GM18909 (cell line): ENCODE results near the gene SET.
"Not testable (repeated sequence)": the region's sequence is repeated elsewhere in the genome, so short reads cannot be mapped to it uniquely, and the experiment has no call there.

Experiments
- ATAC-seq: cut with Tn5 transposase; IDR thresholded peaks from one replicate; pipeline ENCODE4 v1.9.1; 2021; ENCODE audit warnings: mild to moderate bottlenecking; ENCODE audit not compliant: unreplicated experiment, poor library complexity

Gene SET

DNA sequence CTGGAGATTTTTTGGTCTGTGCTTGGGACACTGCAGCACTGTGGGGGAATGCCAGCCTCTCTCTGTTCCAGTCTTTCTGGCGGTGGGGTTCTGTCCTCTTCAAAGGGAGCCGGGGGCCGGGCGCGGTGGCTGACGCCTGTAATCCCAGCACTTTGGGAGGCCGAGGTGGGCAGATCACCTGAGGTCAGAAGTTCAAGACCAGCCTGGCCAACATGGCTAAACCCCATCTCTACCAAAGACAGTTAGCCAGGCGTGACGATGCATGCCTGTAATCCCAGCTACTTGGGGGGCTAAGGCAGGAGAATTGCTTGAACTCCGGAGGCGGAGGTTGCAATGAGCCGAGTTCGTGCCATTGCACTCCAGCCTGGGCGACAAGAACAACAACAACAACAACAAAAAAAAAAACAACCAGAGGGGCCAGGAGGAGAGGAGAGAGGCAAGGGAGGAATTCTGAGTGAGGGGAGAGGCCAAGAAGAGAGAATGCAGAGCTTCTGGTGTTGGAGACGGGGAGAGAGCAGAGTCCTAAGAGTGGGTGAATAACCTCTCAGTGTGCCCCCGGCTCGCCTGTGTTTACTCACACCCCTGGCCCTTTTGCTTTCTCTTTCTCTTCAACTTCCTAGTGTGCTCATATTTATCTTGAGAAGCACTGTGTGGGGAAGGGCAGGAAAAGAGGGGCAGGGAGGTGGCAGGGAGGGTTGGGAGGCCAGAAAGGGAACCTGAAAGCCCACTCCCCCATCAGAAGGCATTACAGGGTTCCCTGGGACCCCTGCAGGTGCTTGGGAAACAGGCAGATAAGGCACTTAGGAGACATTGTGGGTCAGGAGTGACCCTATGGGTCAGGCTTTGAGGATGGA, 3.2 kb upstream of the SET start:
- no peak for ATAC-seq

DNA sequence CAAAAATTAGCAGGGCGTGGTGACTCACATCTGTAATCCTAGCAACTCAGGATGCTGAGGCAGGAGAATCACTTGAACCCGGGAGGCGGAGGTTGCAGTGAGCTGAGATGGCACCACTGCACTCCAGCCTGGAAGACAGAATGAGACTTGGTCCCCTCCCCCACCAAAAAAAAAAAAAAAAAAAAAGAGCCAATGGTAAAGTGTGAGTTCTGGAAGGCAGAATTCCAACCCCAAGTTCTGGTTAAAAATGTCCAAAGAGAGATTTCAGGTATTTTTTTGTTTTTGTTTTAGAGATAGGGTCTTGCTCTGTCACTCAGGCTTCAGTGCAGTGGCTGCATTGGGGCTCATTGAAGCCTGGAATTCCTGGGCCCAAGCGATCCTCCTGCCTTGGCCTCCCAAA, 1.6 kb upstream of the SET start:
- ATAC-seq: no peak

DNA sequence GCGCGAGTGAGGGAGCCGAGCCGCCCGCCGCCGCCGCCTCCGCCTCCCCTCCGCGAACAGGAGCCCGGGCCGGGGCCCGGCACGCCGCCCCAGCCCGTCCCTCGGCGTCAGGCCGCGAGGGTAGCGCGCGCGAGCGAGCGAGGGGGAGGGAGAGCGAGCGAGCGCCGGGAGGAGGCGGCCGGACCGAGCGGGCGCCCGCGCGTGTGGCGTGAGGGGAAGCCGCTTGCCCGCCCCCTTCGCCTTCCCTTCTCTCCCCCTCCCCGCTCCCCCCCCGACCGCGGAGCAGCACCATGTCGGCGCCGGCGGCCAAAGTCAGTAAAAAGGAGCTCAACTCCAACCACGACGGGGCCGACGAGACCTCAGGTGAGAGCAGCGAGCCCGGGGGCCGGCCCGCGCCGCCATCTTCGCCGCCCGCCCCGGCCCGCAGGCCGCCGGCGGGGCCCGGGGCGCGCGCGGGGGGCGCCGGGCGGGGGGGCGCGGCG, 312 bp downstream of the SET start:
- ATAC-seq: peak; percentile 25

DNA sequence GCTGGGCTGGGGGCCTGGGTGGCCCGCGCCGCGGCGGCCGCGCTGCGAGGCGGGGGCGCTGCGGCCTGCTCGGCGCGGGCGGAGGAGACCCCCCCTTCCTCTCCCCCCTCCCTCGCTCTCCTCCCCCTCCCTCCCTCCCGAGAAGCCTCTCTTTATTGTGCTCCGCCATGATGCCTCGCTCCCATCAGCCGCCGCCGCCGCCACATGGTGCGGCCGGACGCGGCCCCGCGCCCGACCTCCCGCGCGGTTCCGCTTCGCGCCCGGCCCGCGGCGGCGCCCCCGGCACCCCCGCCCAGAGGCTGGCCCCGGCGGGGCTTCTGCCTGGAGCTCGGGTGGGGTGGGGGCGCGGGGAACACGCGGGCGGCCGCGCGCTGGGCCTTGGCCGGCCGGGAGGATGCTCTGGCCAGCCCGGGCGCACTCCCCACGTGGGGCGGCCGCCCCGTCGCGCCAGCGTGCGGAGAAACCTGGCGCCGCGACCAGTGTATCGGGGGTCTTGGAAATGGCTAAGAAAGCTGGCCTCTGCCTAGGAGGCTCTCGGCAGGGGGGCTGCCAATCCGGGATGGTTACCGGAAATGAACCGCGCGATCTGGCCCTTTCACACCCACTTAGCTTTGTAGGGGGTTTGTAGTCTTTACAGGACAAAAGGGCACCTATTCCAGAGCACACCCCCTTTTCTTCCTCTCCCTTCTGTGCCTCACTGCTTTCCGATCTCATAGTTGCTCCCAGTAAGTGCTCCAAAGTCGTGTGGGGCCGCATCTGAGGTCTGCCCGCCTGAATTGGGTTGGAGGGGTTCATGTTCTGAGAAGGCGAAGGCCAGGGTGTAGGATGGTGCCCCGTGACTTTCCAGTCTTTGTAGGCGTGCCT, 1.0 kb downstream of the SET start:
- peak; percentile 4 for ATAC-seq

DNA sequence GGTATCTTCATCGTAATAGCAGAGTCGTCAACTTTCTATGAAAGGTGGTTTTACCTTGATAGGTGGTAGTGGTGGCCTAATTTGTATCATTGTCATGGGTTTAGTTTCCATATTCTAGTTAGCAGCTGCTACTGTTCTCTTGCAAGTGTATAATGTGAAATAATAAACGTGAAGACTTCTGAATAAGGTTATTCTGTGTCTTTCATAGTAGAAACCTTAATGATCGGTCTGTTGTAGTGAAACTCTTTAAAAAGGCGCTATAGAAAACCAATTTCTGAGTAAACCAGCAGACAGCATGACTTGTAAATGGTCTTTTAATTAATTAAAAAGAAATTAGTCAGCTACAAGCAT, 1.6 kb downstream of the SET start:
- ATAC-seq: no peak

DNA sequence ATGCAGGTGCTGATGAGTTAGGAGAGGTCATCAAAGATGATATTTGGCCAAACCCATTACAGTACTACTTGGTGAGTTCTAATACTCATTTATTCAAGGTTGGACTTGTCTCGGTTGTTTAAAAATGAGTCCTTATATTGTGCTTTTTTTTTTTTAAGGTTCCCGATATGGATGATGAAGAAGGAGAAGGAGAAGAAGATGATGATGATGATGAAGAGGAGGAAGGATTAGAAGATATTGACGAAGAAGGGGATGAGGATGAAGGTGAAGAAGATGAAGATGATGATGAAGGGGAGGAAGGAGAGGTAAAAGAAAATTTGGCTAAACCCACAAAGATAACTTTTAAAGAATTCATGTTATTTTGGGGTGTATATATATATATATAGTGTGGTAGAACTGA, 4.7 kb downstream of the SET start:
- ATAC-seq: not testable (repeated sequence)

DNA sequence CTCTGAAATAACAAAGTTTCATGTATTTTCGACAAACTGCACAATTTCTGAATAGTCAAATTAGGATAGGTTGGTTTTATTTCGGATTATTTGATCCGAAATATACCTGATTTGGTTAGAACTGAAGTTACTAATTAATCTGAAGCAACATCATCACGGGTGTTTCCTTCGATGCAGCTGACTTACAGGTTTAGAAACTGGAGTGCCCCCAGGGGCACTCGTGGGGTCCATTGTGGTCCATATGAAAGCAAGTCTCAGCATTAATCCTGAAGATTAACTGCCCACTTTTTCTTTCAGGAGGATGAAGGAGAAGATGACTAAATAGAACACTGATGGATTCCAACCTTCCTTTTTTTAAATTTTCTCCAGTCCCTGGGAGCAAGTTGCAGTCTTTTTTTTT, 5.3 kb downstream of the SET start:
- no peak for ATAC-seq

DNA sequence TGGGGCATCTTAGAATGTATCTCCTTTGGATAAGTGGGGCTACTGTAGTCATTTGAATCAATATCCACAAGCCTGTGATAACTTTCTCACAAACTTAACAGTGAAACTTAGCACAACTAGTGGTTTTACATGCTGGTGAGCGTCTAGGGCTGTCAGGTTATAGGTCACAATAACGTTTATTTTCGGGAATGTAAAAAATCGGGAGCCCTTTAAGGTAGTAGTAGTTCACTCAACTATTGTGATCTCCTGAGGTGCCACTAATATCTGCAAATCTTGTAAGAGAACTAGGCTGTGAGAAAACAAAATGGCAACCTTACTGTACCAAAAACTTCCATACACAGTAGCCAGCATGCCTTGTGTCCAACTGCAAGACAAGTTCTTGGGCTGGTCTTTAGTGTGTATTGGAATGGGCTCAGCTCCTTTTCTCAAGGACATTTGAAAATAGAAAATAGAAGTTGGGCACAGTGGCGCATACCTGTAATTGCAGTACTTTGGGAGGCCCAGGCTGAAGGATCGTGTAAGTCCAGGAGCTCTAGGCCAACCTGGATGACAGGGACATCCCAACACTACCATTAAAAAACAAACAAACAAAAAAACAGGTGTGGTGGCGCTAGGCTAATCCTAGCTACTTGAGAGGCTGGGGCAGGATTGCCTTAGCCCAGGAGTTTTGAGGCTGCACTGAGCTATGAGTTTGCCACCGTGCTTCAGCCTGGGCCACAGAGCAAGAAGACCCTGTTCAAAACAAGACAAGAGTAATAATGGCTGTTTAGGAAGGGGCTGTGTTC, 8.1 kb downstream of the SET start:
- ATAC-seq: no peak

DNA sequence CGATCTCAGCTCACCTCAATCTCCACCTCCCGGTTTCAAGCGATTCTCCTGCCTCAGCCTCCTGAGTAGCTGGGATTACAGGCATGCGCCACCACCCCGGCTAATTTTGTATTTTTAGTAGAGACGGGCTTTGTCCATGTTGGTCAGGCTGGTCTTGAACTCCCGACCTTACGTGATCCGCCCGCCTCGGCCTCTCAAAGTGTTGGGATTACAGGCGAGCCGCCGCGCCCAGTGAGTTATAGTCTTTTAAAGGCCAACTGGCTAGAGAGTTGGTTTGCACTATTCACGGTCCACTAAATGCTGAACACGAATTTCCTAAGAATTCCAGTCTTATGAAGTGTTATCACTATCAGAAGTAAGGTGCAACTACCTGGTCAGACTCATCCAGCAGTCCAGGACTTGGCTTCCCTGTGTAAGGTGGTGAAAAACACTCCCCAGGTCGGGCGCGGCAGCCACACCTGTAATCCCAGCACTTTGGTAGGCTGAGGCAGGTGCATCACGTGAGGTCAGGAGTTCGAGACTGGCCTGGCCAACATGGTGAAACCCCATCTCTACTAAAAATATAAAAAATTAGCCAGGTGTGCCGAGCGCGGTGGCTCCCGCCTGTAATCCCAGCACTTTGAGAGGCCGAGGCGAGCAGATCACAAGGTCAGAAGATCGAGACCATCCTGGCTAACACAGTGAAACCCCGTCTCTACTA, 10.2 kb downstream of the SET start:
- not testable (repeated sequence) for ATAC-seq

DNA sequence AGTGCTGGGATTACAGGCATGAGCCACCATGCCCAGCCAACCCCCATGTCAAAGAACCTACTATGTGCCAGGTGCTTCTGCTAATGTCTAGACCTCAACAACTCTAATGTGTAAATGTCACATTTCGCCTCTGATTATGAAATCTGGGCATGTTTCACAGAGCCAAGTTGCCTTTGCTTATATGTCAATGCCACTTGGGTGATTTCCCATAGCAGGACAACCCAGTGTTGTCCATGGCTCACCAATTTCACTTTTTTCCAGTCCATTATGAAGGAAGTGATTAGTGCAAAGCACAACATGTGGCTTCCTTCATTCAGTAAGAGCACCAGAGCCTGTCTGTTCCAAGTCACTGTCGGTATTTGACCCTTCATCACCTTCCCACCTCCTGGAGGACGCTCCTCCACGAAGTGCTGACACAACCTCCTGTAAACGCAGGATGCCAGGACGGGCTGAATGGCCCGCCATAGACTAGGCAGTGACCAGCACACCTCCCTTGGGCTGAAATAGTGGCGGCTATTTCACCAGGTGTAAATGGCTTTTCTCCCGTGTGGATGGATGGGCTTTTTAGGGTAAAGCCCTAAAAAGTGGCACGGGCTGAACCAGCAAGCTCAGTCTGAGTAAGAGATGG, 12.3 kb downstream of the SET start:
- ATAC-seq: no peak

DNA sequence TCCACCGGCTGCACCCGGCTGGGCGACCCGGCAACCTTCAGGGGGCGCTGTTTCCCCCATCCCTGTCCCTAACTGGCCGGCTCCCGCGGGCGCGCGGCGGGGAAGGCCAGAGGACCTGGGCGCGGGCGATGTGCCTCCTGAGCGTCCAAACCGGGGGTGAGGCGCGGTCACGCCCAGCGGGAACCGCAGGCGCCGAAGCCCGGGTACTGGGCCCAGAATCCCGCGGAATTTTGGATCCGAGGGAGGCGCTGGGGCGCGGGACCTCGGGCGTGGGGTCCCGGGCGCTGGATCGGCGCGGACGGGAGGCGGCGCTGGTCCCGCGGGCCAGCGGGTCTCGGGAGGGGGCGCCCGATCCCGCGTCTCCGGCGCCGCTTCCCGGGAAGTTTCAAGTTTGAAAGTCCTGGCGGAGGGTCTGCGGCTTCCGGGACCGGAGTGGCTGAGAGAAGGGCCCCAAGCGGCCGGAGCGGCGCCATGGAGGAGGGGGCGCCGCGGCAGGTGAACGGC, 13.5 kb downstream of the SET start, which contains the start of gene PKN3:
Gene PKN3, plus strand, starts transcription at position 59 of the 504 bp plus-strand sequence. Its CDS starts 413 bp downstream, at position 472.
- peak; percentile 71 for ATAC-seq

DNA sequence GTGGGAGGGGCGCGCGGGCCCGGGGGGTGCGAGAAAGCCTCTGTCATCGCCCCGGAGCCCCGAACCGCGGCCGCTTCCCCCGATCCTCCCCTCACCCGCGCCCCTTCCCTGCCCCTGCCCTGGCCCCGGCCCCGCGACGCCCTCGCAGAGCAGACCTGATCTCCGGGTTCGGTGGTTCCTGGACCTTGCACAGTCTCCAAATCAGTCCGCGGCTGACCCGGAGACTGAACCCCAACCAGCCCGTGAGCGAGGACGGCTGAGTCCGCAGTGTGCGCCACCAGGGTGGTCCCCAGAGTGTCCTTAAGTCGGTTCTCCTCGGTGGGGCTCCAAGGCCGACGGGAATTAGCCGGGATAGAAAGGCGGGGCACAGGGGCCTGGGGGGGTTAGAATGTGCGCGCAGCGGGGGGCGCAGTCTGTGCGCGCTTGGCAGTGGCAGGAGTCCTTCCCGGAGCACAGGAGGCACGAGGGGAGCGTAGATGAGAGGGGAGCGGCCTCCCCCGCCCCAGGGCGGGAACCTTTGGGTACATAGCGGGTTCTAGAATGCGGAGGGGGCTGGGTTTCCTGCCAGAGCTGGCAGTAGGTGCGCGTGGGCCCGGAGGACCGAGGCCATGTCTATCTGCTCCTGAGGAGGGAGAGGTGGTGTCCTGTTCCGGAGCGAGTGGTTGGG, 14.1 kb downstream of the SET start:
- peak; percentile 23 for ATAC-seq

DNA sequence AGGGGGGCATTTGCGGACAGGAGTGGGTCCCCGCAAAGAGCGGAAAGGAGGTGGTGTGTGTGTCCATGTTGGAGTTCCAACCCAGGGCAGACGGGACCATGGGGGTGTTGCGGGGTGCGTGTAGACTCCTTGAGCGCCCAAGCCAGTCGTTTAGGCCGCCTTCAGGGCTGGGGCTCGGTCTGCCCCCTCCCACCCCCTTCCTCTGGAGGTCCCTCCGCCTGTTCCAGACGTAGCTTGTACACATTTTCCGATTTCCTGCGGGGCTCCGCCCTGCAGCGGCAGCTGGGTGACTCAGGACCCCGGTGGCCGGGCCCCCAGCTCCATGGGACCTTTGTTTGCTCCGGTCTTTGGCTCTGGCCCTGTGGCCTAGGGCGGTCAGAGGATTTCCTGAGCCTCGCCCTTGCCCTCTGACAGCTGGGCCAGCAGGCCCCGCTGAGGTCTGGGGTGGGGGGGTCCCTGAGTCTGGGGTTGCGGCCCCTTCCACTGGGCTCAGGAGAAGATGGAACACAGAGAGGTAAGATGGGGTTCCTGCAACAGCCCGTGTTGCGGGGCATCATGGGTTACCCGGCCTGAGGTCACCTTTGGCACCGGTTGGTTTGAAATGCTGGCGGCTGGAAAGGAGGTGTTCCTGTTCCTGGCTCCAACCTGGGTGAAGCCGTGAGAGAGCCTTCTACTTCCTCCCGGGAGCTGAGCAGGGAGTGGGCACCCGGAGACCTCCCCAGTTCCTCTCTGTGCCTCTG, 14.8 kb downstream of the SET start:
- no peak for ATAC-seq

DNA sequence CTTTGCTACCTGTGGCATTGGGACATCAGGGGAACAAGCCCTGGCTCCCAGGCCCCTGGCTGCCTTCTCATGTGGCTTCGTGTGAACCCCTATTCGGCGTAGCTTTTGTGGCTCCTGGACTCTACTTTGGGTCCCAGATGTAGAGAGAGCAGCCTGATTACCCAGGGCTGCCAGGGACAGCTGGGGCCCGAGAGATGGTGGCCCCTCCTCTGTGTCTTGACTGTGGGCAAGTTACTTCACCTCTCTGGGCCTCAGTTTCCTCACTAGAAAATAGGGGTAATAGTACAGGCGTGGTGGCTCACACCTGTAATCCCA, 15.3 kb downstream of the SET start:
- ATAC-seq: no peak

DNA sequence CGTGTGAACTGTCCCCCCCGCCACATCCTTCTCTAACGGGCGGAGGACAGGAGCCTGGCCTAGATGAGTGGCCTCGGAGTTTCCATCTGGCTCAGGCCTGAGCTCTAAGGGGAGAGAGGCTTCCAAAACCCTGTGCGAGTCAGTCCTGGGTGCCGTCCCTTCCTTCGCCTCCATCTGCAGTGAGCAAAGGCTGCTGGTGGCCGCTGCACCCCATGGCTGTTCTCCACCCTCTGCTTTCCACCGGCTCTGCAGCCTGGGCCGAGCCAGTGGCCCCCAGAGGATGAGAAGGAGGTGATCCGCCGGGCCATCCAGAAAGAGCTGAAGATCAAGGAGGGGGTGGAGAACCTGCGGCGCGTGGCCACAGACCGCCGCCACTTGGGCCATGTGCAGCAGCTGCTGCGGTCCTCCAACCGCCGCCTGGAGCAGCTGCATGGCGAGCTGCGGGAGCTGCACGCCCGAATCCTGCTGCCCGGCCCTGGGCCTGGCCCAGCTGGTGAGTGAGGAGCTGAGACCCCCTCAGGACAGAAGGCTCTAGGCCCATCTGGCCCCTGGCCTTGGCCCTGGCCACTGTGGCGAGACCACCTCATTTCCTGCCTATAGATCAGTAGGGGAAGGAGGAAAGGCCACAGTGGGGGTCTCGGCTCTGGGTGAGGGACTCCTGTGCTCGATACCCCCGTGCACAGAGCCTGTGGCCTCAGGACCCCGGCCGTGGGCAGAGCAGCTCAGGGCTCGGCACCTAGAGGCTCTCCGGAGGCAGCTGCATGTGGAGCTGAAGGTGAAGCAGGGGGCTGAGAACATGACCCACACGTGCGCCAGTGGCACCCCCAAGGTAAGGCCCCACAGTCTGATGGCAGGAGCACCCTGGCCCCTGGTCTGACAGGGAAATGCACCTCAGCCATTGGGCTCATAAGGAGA, 16.3 kb downstream of the SET start:
- ATAC-seq: no peak

DNA sequence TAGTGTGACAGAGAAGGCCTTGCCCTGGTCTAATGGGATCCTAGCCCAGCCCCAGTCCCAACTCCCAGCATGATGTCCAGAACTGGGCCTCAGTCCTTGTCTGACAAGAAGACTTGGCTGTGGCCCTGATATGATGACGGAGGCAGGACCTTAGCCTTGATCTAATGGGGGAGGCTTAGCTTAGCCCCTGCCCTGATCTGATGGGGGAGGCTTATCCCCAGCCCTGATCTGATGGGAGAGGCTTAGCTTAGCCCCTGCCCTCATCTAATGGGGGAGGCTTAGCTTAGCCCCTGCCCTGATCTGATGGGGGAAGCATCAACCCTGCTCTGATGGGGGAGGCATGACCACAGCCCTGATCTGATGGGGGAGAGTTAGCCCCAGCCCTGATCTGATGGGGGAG, 17.0 kb downstream of the SET start:
- ATAC-seq: no peak

DNA sequence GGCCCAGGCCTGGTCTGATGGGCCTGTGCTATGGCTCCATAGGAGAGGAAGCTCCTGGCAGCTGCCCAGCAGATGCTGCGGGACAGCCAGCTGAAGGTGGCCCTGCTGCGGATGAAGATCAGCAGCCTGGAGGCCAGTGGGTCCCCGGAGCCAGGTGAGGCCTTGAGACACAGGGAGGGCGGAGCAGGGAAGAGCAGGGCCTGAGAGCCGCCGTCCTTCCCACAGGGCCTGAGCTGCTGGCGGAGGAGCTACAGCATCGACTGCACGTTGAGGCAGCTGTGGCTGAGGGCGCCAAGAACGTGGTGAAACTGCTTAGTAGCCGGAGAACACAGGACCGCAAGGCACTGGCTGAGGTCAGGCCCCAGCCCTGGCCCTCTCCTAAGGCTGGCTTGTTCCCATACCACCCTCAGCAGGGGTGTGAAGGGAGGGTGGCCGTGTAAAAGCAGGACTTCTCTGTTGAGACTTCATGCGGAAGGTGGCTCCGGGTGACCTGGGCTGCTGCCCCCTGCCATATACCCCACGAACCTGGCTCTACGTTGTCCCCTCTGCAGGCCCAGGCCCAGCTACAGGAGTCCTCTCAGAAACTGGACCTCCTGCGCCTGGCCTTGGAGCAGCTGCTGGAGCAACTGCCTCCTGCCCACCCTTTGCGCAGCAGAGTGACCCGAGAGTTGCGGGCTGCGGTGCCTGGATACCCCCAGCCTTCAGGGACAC, 17.8 kb downstream of the SET start:
- no peak for ATAC-seq
